ENCODE data around the gene TRMT1. TPM values are rescaled to one million over a fixed set of nuclear protein-coding genes. Genes with fewer than 3 reads are reported as not detected.

Gene TRMT1
- total RNA-seq = 100 to 1,000 TPM; 130 to 134 TPM

GRCh38 chr19:13116282-13117175, at the start of gene TRMT1:
Gene TRMT1 (minus strand): TSS chr19:13116740. CDS start chr19:13116399, 341 bp downstream.
- POLR2A ChIA-PET = interaction anchor here (0.6 to 1.7 kb wide), 4 partner anchors 16 to 36 kb away, joined by 3 to 5 read pairs (median 4); no protein-coding TSS in a partner anchor
- CTCF ChIA-PET = interaction anchor here (0.6 to 3.8 kb wide), 7 partner anchors 12 to 161 kb away, joined by 3 to 15 read pairs (median 5); partner anchors contain the start of genes IER2 and STX10

DNA sequence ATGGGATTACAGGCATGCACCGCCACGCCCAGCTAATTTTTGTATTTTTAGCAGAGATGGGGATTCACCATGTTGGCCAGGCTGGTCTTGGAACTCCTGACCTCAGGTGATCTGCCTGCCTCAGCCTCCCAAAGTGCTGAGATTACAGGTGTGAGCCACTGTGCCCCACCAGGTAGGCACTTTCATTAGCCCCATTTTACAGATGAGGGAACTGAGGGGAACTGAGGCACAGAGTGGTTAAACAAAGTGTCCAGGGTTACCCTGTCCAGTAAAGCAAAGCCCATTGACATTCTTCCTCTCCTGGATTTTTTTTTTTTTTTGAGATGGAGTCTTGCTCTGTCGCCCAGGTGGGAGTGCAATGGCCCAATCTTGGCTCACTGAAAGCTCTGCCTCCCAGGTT, 49.6 kb upstream of the TRMT1 start:
- ChIA-PET POLR2A (interaction anchor here (1.2 to 2.4 kb wide), 2 partner anchors 11 to 14 kb away, joined by 5 to 25 read pairs; no protein-coding TSS in a partner anchor), CTCF (interaction anchor here (1.3 to 2.8 kb wide), 3 partner anchors 10 to 16 kb away, joined by 3 to 18 read pairs (median 8); no protein-coding TSS in a partner anchor)

DNA sequence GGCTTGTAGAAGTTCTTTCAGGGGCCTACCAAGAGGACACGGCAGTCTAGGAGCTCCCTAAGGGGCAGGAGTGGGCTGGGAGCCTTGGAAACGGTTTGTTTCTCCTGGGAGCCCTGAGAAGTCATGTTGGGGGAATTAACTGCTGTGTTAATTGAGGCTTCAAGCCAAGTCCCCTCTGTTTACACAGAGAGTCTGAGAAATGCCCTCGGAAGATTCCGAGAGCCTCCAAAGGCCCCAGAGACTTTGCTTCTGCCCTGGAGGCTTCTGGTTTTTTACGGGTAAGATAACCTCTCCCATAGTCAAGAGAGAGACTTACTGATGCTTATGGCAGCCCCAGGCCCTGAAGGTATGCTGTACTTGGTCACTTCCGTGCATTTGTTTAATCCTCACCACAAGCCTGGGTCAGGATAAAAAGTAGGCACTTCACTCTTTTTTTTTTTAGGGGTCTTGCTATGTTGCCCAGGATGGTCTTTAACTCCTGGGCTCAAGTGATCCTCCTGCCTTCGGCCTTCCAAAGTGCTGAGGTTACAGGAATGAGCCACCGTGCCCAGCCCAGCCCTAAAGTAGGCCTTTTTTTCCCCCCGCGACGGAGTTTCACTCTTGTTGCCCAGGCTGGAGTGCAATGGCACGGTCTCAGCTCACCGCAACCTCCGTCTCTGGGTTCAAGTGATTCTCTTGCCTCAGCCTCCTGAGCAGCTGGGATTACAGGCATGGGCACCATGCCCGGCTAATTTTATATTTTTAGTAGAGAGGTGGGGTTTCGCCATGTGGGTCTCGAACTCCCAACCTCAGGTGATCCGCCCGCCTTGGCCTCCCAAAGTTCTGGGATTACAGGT, 48.8 kb upstream of the TRMT1 start:
- POLR2A ChIA-PET = interaction anchor here (1.2 to 4.9 kb wide), 3 partner anchors 10 to 13 kb away, joined by 5 to 26 read pairs (median 16); no protein-coding TSS in a partner anchor
- CTCF ChIA-PET = interaction anchor here (1.3 to 2.8 kb wide), 3 partner anchors 10 to 17 kb away, joined by 3 to 25 read pairs (median 15); no protein-coding TSS in a partner anchor

DNA sequence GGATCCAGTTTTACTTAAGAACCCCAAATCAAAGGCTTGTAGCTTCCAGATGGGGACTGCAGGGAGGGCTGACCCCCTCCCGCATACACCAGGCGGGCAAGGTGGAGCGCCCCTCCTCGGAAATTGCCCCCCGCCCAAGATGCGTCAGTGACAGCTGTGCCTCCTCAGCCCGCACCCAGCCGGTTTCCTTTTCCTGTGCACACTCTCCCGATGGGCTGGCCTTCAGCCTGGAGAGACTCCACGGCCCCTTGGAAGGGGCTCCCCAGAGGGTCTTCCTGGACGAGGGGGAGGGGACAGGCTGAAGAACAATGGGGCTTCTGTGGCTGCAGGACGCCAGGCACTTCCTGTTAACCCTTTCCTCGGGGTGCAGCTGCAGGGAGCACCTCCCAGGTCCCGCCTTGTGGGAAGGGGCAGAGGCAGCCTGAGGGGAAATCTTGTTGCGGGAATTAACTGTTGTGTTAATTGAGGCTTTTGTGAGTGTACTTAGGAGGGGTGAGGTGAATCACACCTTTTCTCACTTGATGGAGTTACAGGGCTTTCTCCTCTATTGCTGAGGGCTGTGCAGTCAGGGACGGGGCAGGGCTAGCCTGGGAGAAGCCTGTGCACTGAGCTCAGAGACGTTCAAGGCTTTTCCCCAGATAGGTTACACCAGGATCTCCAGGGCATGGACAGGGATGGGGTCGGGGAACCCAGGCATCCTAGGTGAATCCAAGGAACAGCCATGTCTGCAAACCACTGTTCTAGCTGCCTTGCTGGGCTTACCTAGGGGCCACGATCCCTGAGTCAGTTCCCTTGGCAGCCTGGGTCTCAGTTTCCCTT, 48.0 kb upstream of the TRMT1 start:
- POLR2A ChIA-PET = interaction anchor here (1.0 to 4.9 kb wide), 3 partner anchors 10 to 32 kb away, joined by 3 to 26 read pairs (median 16); no protein-coding TSS in a partner anchor
- CTCF ChIA-PET = interaction anchor here (1.0 to 2.8 kb wide), 5 partner anchors 9 to 114 kb away, joined by 3 to 25 read pairs (median 3); partner anchors contain the start of genes IER2 and STX10

DNA sequence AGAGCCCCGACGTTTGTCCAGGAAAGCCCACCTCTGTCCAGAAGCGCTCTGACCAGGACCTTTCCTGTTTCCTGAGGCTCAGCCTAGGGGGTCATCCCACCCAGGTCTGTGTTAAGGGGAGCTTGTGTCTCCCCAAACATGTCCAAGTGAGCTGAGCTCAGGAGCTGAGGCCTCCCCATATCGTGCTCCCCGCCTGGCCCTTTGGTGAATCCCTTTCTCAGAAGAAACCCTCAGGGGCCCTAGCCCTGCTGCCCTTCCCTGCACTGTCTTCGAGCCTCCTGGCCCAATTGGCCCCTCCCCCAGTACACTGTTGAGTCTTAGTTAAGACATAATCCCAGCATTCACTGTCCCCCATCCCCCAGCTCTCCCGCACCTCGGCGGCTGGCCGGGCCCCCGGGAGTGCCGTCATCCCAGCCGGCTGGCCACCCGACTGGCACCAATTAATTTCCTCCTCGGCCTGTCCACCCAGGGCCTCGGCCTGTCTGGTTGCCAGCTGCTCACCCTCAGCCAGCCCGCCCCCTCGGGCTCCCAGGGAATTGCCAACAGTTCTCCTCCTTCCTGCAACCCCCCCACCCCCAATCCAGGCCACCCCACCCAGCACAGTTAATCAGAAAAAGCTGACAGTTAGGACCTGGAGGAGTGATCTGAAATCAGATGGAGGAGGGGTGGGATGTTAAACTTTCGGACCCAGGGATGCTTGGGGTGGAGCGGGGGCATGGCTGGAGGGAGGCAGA, 47.2 kb upstream of the TRMT1 start:
- ChIA-PET POLR2A (interaction anchor here (1.0 to 4.9 kb wide), 3 partner anchors 9 to 31 kb away, joined by 3 to 26 read pairs (median 16); no protein-coding TSS in a partner anchor), CTCF (interaction anchor here (0.6 to 2.8 kb wide), 6 partner anchors 8 to 114 kb away, joined by 3 to 25 read pairs (median 4); partner anchors contain the start of genes IER2 and STX10)

GRCh38 chr19:13162724-13163608, 46.4 kb upstream of the TRMT1 start:
- POLR2A ChIA-PET = interaction anchor here (0.9 to 4.9 kb wide), 3 partner anchors 8 to 43 kb away, joined by 9 to 26 read pairs (median 16); no protein-coding TSS in a partner anchor
- CTCF ChIA-PET = interaction anchor here (0.5 to 2.8 kb wide), 6 partner anchors 8 to 49 kb away, joined by 3 to 25 read pairs (median 4); partner anchors contain the start of genes IER2 and STX10

DNA sequence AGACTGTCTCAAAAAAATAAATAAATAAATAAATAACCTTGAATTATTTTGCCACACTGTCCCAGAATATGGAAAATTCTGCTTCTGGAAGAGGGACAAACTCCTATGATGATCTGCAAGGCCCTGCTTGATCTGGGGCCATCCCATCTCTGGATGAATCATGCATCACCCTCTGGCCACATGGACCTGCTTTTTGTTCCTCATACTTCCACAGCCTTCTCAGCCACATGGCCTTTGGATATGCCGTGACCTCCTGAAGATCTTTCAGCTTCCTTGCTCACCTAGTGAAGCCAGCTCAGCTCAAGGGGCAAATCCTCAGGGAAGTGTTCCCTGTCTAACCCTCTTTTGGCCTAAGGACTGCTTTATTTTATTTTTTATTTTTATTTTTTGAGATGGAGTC, 44.0 kb upstream of the TRMT1 start:
- POLR2A ChIA-PET = interaction anchor here (0.5 to 4.9 kb wide), 2 partner anchors 8 to 53 kb away, joined by 4 to 26 read pairs; no protein-coding TSS in a partner anchor
- CTCF ChIA-PET = no interaction called here

DNA sequence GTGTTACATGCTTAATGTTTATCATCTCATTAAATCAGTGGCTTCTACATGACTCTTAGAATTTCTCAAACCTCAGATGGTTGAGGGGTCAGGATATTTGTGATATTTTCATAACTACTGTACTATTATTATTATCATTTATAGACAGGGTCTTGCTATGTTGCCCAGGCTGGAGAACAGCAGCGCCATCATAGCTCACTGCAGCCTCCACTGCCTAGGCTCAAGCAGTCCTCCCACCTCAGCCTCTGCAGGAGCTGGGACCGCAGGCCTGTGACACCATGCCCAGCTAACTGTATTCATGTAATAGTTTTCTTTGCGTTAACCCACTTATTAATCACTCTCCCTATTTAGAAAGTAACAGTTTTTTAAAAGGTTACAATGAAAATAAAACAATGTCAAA, 43.2 kb upstream of the TRMT1 start:
- ChIA-PET POLR2A (no interaction called here), CTCF (no interaction called here)

GRCh38 chr19:13155472-13156359, 39.2 kb upstream of the TRMT1 start:
- ChIA-PET CTCF (interaction anchor here (0.9 to 3.3 kb wide), 9 partner anchors 8 to 56 kb away, joined by 3 to 25 read pairs (median 4); partner anchors contain the start of gene NACC1), POLR2A (interaction anchor here (0.6 to 2.5 kb wide), 11 partner anchors 8 to 191 kb away, joined by 3 to 23 read pairs (median 6); no protein-coding TSS in a partner anchor)

DNA sequence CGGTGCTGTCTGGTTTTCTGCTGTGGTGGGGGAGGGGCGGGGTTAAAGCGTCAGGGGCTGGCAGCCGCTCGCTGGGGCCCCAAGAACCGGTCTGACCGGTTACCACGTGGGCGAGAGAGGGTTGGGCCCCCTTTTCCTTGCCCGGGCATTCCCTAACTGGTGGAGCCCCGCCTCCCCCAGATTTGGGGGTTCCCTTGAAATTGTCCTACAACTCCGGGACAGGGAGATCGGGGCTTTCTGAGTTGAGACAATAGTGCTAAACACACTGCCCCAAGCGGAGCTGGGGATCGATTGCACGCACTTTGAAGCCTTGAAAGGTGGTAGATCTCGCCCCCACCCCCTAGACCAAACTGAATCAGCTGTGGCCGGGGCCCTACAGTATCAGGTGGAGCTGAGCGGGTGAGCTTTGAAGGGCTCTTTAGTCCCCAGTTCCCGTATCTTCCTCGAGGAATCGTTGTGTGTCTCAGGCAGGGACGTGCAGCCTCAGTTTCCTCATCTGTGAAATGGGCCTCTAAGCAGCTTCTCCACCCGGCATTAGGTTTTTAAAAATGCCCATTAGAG, 38.5 kb upstream of the TRMT1 start:
- POLR2A ChIA-PET = interaction anchor here (0.7 to 2.5 kb wide), 10 partner anchors 9 to 190 kb away, joined by 3 to 23 read pairs (median 6); no protein-coding TSS in a partner anchor

DNA sequence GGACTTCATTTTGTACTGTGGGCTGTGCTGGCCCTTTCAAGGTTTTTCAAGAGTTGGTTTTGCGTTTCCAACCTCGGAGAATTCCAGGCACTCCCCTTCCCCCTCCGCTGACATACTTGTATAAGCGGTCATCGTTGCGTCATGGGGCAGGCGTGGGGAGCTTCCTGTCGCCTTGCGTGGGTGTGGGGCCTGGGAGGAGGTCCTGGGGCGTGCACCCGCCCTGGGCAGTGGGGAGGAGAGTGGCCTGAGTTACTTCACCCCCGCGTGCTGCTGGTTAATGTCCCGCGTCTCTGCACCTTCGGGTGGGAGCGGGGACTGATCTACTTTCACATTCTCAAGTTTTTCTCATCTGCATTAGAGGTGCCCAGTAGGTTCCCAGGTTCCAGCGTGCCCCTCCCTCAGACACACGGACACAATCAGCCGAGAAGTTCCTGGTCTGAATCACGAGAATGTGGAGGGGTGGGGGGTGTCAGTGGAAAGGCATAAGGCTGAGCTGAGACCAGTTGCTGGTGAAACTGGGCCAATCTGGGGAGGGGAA, 37.8 kb upstream of the TRMT1 start:
- CTCF ChIA-PET = interaction anchor here (1.4 to 3.3 kb wide), 5 partner anchors 10 to 54 kb away, joined by 4 to 25 read pairs (median 6); no protein-coding TSS in a partner anchor
- POLR2A ChIA-PET = interaction anchor here (0.5 to 2.5 kb wide), 5 partner anchors 10 to 25 kb away, joined by 4 to 16 read pairs (median 11); no protein-coding TSS in a partner anchor

More for the DNA sequence above, 38.5 kb upstream of the TRMT1 start:
- CTCF ChIA-PET = interaction anchor here (0.9 to 3.3 kb wide), 8 partner anchors 9 to 55 kb away, joined by 3 to 25 read pairs (median 4); partner anchors contain the start of gene NACC1

- POLR2A ChIA-PET = interaction anchor here (0.5 to 2.5 kb wide), 12 partner anchors 9 to 362 kb away, joined by 3 to 35 read pairs (median 12); partner anchors contain the start of genes JUNB and NACC1
Measured at GRCh38 chr19:13153569-13154240, 37.2 kb upstream of the TRMT1 start.

DNA sequence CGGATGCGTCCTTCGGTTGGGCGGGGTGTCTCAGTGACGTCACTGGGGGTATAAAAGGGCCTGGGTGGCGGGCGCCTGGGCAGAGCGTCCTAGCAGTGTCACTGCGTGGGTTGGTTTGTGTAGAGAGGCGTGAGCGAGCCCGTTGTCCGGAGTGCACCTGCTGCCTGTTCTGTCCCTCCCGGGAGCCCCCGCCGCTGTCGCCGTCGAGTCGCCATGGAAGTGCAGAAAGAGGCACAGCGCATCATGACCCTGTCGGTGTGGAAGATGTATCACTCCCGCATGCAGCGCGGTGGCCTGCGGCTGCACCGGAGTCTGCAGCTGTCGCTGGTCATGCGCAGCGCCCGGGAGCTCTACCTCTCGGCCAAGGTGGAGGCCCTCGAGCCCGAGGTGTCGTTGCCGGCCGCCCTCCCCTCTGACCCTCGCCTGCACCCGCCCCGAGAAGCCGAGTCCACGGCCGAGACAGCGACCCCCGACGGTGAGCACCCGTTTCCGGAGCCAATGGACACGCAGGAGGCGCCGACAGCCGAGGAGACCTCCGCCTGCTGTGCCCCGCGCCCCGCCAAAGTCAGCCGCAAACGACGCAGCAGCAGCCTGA, 36.5 kb upstream of the TRMT1 start:
- CTCF ChIA-PET = interaction anchor here (0.7 to 2.2 kb wide), 9 partner anchors 11 to 188 kb away, joined by 3 to 15 read pairs (median 8); partner anchors contain the start of gene NACC1

More at GRCh38 chr19:13153569-13154240, 37.2 kb upstream of the TRMT1 start:
- CTCF ChIA-PET = interaction anchor here (1.7 to 2.8 kb wide), 5 partner anchors 10 to 35 kb away, joined by 8 to 25 read pairs (median 15); partner anchors contain the start of gene NACC1

More for the DNA sequence above, 36.5 kb upstream of the TRMT1 start:
- POLR2A ChIA-PET = interaction anchor here (0.5 to 2.2 kb wide), 14 partner anchors 10 to 364 kb away, joined by 3 to 35 read pairs (median 4); partner anchors contain the start of genes CALR, JUNB and NACC1

Measured in activated CD8-positive, alpha-beta memory T cell treated with anti-CD3 and anti-CD28 coated beads for 36 hours (primary cell).